Measurements from ENCODE around the gene CDH12. TPM values are rescaled to one million over a fixed set of nuclear protein-coding genes. Genes with fewer than 3 reads are reported as not detected.

Gene CDH12
- total RNA-seq, 4 donors from 2014 or later: not detected

DNA sequence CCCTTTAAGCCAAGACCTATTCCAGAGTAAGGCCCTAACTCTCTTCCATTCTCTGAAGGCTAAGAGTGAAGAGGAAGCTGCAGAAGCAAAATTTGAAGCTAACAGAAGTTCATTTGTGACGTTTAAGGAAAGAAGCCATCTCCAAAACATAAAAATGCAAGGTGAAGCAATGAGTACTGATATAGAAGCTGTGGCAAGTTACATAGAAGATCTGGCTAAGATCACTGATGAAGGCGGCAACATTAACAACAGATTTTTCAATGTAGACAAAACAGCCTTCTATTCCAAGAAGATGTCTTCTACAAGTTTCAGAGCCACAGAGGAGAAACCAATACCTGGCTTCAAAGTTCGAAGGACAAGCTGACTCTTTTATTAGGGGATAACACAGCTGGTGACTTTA is 1143.4 kb downstream of the CDH12 start:
- Histone ChIP-seq H3K4me3 (no peak overlapping the region), H3K27ac (no peak overlapping the region), H3K36me3 (no peaks in the 10 kb centered on the region), H3K4me1 (no peaks in the 10 kb centered on the region), H3K9me3 (no peaks in the 10 kb centered on the region), H3K27me3 (no peaks in the 10 kb centered on the region)
- in situ Hi-C loops (cut with MboI; ENCODE audit: low sequenced_read_pairs in 4 of 4): no loop called here
- intact Hi-C loops (cut with DNase I; ENCODE audit: low total_unique reads): no loop called here
- ATAC-seq (no peak), DNase-seq (no peak)
- TF ChIP-seq, protein P1, sequence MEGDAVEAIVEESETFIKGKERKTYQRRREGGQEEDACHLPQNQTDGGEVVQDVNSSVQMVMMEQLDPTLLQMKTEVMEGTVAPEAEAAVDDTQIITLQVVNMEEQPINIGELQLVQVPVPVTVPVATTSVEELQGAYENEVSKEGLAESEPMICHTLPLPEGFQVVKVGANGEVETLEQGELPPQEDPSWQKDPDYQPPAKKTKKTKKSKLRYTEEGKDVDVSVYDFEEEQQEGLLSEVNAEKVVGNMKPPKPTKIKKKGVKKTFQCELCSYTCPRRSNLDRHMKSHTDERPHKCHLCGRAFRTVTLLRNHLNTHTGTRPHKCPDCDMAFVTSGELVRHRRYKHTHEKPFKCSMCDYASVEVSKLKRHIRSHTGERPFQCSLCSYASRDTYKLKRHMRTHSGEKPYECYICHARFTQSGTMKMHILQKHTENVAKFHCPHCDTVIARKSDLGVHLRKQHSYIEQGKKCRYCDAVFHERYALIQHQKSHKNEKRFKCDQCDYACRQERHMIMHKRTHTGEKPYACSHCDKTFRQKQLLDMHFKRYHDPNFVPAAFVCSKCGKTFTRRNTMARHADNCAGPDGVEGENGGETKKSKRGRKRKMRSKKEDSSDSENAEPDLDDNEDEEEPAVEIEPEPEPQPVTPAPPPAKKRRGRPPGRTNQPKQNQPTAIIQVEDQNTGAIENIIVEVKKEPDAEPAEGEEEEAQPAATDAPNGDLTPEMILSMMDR (IDR thresholded peaks at IDR 0.05 in 4 of 5, conservative IDR thresholded peaks at IDR 0.05 in 1 of 5): no peak
- TF ChIP-seq POLR2A (IDR thresholded peaks at IDR 0.05): no peak

DNA sequence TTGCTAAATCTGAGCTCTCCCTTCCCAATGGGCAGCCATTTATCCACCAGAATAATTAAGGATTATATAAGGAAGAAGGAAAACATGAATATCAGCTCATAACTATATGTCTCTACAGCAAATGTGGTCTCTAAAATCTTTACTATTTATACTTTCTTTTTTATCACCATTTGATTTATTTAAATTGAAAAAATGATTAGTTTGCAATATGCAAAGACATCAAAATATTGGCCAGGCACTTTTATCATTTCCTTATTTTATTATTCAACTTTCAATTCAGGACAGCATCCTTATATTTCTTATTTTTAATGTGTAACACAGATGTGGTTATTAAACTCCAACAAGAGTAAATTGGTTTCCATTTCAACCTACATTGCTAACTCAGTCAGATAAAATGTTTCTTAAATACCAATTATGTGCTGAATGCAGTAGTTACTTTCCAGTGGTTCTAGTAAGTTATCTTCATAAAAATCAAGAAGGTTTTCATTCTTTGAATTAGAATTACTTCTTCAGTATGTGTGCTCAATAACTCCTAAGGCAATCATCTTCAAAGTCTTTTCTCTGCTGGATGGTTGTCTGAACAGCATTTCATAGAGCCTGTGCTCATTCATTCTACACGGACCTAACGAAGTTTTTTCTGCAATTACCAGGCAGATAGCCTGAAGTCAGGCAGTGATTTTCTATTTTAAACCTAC is 1148.0 kb downstream of the CDH12 start:
- DNase-seq (no peak), ATAC-seq (no peak)
- no peak overlapping the region for H3K4me3 ChIP-seq
- TF ChIP-seq, protein P1 (IDR thresholded peaks at IDR 0.05 in 4 of 5, conservative IDR thresholded peaks at IDR 0.05 in 1 of 5): no peak
- no peak for TF ChIP-seq POLR2A (IDR thresholded peaks at IDR 0.05)
- H3K27me3 ChIP-seq: no peaks in the 10 kb centered on the region
- no peaks in the 10 kb centered on the region for H3K9me3 ChIP-seq
- intact Hi-C loops (cut with DNase I; ENCODE audit: low total_unique reads) (no loop called here), in situ Hi-C loops (cut with MboI; ENCODE audit: low sequenced_read_pairs in 4 of 4) (no loop called here)
- H3K27ac ChIP-seq: no peak overlapping the region
- H3K36me3 ChIP-seq: no peaks in the 10 kb centered on the region
- H3K4me1 ChIP-seq: no peaks in the 10 kb centered on the region

DNA sequence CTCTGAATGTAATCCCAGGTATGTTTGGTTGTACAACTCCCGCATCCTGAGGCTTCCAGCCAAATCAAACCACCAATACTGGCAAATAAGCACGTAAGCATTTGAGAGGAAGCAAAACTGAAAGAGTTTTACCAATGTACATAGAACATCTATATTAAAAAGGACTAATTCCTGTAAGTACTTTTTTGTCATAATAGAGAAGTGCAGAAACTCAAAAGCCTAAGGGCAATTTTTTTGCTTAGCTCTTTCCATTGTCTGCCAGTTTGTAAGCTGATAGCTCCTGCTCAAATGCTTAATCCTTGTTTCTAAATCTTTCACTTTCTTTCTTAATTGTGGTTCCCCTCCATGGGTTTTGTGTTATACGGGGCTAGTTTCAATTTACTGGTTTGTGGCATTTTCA is 1151.8 kb downstream of the CDH12 start:
- TF ChIP-seq, protein P1 (IDR thresholded peaks at IDR 0.05 in 4 of 5, conservative IDR thresholded peaks at IDR 0.05 in 1 of 5): no peak
- no peak for TF ChIP-seq POLR2A (IDR thresholded peaks at IDR 0.05)
- ATAC-seq: no peak
- DNase-seq: no peak
- Histone ChIP-seq H3K9me3 (no peaks in the 10 kb centered on the region), H3K27me3 (no peaks in the 10 kb centered on the region), H3K4me1 (no peaks in the 10 kb centered on the region), H3K36me3 (no peaks in the 10 kb centered on the region), H3K27ac (no peak overlapping the region), H3K4me3 (no peak overlapping the region)
- in situ Hi-C loops (cut with MboI; ENCODE audit: low sequenced_read_pairs in 4 of 4) (no loop called here), intact Hi-C loops (cut with DNase I; ENCODE audit: low total_unique reads) (no loop called here)

Data from gastrocnemius medialis (tissue), 4 donors.